Measurements from ENCODE around the gene KRT16.
"Not testable (repeated sequence)": the region's sequence is repeated elsewhere in the genome, so short reads cannot be mapped to it uniquely, and the experiment has no call there.

KRT16 gene

GRCh38 chr17:41614098-41614497, 1.5 kb upstream of the KRT16 start:
- DNase-seq: no peak

GRCh38 chr17:41613277-41614082, 913 bp upstream of the KRT16 start:
- no peak for DNase-seq

- no peak for DNase-seq
Measured at GRCh38 chr17:41610965-41611640, 1.5 kb downstream of the KRT16 start.

- not testable (repeated sequence) for DNase-seq
Measured at GRCh38 chr17:41610061-41610517, 2.5 kb downstream of the KRT16 start.

GRCh38 chr17:41606930-41607329, 5.6 kb downstream of the KRT16 start:
- DNase-seq: not testable (repeated sequence)

GRCh38 chr17:41602524-41602923, 10.0 kb downstream of the KRT16 start:
- no peak for DNase-seq

- DNase-seq: no peak
Measured at GRCh38 chr17:41600318-41600717, 12.2 kb downstream of the KRT16 start.

GRCh38 chr17:41599680-41600079, 12.9 kb downstream of the KRT16 start:
- DNase-seq: no peak

GRCh38 chr17:41595585-41595984, 17.0 kb downstream of the KRT16 start:
- DNase-seq: no peak

GRCh38 chr17:41594363-41594915, 18.1 kb downstream of the KRT16 start:
- DNase-seq: no peak

- DNase-seq: no peak
Measured at GRCh38 chr17:41593306-41593981, 19.1 kb downstream of the KRT16 start.

GRCh38 chr17:41592601-41593305, 19.8 kb downstream of the KRT16 start:
- DNase-seq: no peak

- DNase-seq: no peak
Measured at GRCh38 chr17:41589301-41589700, 23.3 kb downstream of the KRT16 start.

GRCh38 chr17:41588126-41588810, 24.3 kb downstream of the KRT16 start:
- DNase-seq: no peak

GRCh38 chr17:41586863-41587495, 25.6 kb downstream of the KRT16 start, which contains the start of gene KRT14:
Gene KRT14, minus strand, starts transcription at chr17:41586895. Its CDS starts 61 bp downstream, at chr17:41586834.
- DNase-seq: no peak

- no peak for DNase-seq
Measured at GRCh38 chr17:41585301-41586056, 27.1 kb downstream of the KRT16 start.

GRCh38 chr17:41584331-41584927, 28.1 kb downstream of the KRT16 start:
- not testable (repeated sequence) for DNase-seq

GRCh38 chr17:41583137-41584127, 29.1 kb downstream of the KRT16 start:
- DNase-seq: no peak

All from CD4-positive, alpha-beta T cell treated with Interleukin-12 subunit alpha and Interleukin-12 subunit beta, for 1 hour (primary cell).